WTC11 (cell line): Measurements from ENCODE around the gene NKAIN2. TPM values are rescaled to one million over a fixed set of nuclear protein-coding genes. Genes with fewer than 3 reads are reported as not detected.

Experiments used
- ATAC-seq: fragments of 200-7000 bp; cut with Tn5 transposase; 2 replicates; pipeline ENCODE4 v1.10.0; 2021; ENCODE audit warnings: mild to moderate bottlenecking, moderate library complexity
- CTCF ChIA-PET: fragments of 300-600 bp; sonication (Branson Sonifier 250); formaldehyde crosslinking; loops from one replicate; lab custom pipeline; 2021; ENCODE audit warnings: antibody characterized with exemption; lab: Charles Lee
- POLR2A ChIA-PET: fragments of 350-600 bp; sonication (Branson Sonifier 250); formaldehyde crosslinking; loops from one replicate; lab custom pipeline; 2021; ENCODE audit warnings: antibody characterized with exemption; lab: Charles Lee
- DNase-seq: peaks from one replicate; pipeline ENCODE4 v3.0.0; 2021; ENCODE audit warnings: low spot score
- H3K27ac Mint-ChIP-seq: 2 replicates; pipeline ENCODE4 v1.8.0; 2021; ENCODE audit warnings: mixed read lengths
- H3K27me3 Mint-ChIP-seq: 2 replicates; pipeline ENCODE4 v1.8.0; 2021; ENCODE audit warnings: low read depth, mild to moderate bottlenecking, moderate library complexity, mixed read lengths
- H3K36me3 Mint-ChIP-seq: 2 replicates; pipeline ENCODE4 v1.8.0; 2021; ENCODE audit warnings: mixed read lengths
- H3K4me1 Mint-ChIP-seq: 2 replicates; pipeline ENCODE4 v1.8.0; 2022; ENCODE audit warnings: mixed read lengths
- H3K4me3 Mint-ChIP-seq: 2 replicates; pipeline ENCODE4 v1.8.0; 2021; ENCODE audit warnings: mild to moderate bottlenecking, moderate library complexity, mixed read lengths
- H3K9me3 Mint-ChIP-seq: 2 replicates; pipeline ENCODE4 v1.8.0; 2021; ENCODE audit warnings: mixed read lengths
- ATF1 ChIP-seq: sonication (generic); formaldehyde crosslinking; IDR thresholded peaks from 2 replicates; pipeline ENCODE4 v1.8.1; 2023; ENCODE audit warnings: mild to moderate bottlenecking, moderate library complexity, missing genetic modification reagents
- CBFB ChIP-seq: sonication (generic); formaldehyde crosslinking; IDR thresholded peaks from 2 replicates; pipeline ENCODE4 v1.8.1; 2022; ENCODE audit warnings: mild to moderate bottlenecking, low read depth, missing genetic modification reagents
- CREB1 ChIP-seq: sonication (generic); formaldehyde crosslinking; IDR thresholded peaks from 2 replicates; pipeline ENCODE4 v1.8.0; 2023; ENCODE audit warnings: mild to moderate bottlenecking, missing genetic modification reagents
- ELF4 ChIP-seq: sonication (generic); formaldehyde crosslinking; IDR thresholded peaks from 2 replicates; pipeline ENCODE4 v1.8.1; 2022; ENCODE audit warnings: low read depth, mild to moderate bottlenecking, moderate library complexity, missing genetic modification reagents
- NR3C1 ChIP-seq: sonication (generic); formaldehyde crosslinking; conservative IDR thresholded peaks from 2 replicates; pipeline ENCODE4 v1.8.1; 2023; ENCODE audit warnings: low read depth, mild to moderate bottlenecking, missing genetic modification reagents
- TEAD1 ChIP-seq: sonication (generic); formaldehyde crosslinking; IDR thresholded peaks from 2 replicates; pipeline ENCODE4 v1.8.0; 2022; ENCODE audit warnings: mild to moderate bottlenecking, missing genetic modification reagents
- TP53 ChIP-seq: sonication (generic); formaldehyde crosslinking; IDR thresholded peaks from 2 replicates; pipeline ENCODE4 v1.8.1; 2023; ENCODE audit warnings: mild to moderate bottlenecking, missing genetic modification reagents
- ZNF121 ChIP-seq: sonication (generic); formaldehyde crosslinking; IDR thresholded peaks from 2 replicates; pipeline ENCODE4 v1.8.0; 2023; ENCODE audit warnings: missing genetic modification reagents
- ZNF416 ChIP-seq: fragments of 250-450 bp; sonication (Bioruptor Pico); IDR thresholded peaks from 2 replicates; pipeline ENCODE4 v1.9.0; 2021; ENCODE audit warnings: mild to moderate bottlenecking, inconsistent platforms
- ZNF423 ChIP-seq: fragments of 250-450 bp; sonication (Bioruptor Pico); IDR thresholded peaks from 2 replicates; pipeline ENCODE4 v2.1.2; 2022; ENCODE audit warnings: mild to moderate bottlenecking, moderate library complexity
- ZNF671 ChIP-seq: fragments of 250-450 bp; sonication (Bioruptor Pico); IDR thresholded peaks from 2 replicates; pipeline ENCODE4 v1.8.0; 2021; ENCODE audit warnings: mild to moderate bottlenecking
- total RNA-seq: library from RNA; stranded (reverse); gene quantifications from 3 replicates; pipeline ENCODE4 v1.2.3, GENCODE V29; 2021
- TF ChIP-seq, protein P1 (sequence below): sonication (generic); formaldehyde crosslinking; IDR thresholded peaks from 2 replicates; pipeline ENCODE4 v1.8.1; 2023; ENCODE audit warnings: mild to moderate bottlenecking, missing genetic modification reagents, moderate library complexity
- TF ChIP-seq, protein P2 (sequence below): fragments of 250-450 bp; sonication (Bioruptor Pico); IDR thresholded peaks from 2 replicates; pipeline ENCODE4 v1.9.0; 2021; ENCODE audit warnings: mild to moderate bottlenecking
- TF ChIP-seq, protein P3 (sequence below): fragments of 250-450 bp; sonication (Bioruptor Pico); conservative IDR thresholded peaks from 2 replicates; pipeline ENCODE4 v1.9.0; 2021; ENCODE audit warnings: mild to moderate bottlenecking
- TF ChIP-seq, protein P4 (sequence below): sonication (generic); formaldehyde crosslinking; IDR thresholded peaks from 2 replicates; pipeline ENCODE4 v1.8.1; 2023; ENCODE audit warnings: mild to moderate bottlenecking, missing genetic modification reagents, borderline replicate concordance
- TF ChIP-seq, protein P5 (sequence below): fragments of 250-450 bp; sonication (Bioruptor Pico); IDR thresholded peaks from 2 replicates; pipeline ENCODE4 v1.9.0; 2021; ENCODE audit warnings: mild to moderate bottlenecking, borderline replicate concordance

Gene NKAIN2
- total RNA-seq, 1 experiment from 2014 or later, result 0.33 TPM

DNA sequence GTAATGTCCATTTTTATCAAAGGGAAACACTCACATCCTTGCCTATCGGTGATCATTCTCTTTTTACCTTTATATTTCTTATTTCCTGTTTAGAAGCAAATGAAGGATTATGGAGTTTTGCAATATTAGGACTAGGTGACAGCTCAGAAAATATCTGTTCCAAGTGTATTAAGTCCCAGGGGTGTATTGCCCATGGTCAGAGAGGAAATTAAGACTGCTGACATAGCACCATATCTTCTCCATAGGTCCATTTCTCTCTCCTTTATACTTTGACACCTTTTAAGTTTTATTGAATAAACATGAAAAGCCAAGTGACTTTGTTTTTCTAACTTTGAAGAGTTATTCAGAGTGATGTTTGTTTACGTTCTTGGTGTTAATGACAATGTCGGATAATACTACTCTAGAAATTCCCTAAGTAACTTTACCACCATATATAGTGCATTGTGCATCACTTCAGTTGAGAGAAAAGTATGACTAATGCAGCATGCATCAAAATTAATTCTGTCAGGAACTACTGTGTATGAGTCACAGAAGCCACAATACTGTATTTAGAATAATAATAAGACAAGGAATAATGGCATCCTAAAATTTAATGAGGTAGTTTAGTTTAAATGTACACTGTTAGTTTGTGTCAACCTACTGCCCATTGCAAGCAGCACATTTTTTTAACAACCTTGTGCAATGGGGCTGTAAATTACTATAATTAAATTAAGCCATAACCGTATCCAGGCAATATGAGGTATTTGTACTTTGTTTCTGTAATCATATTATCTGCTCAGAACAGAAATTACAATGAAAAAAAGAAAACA lies 684.2 kb downstream of the NKAIN2 start:
- ChIA-PET CTCF (no interaction called here), POLR2A (no interaction called here)
- TF ChIP-seq CREB1 (CRISPR knock-in tag) (no peak), ZNF416 (CRISPR knock-in tag) (no peak), CBFB (CRISPR knock-in tag) (no peak), ELF4 (CRISPR knock-in tag) (no peak)
- TF ChIP-seq, protein P1, sequence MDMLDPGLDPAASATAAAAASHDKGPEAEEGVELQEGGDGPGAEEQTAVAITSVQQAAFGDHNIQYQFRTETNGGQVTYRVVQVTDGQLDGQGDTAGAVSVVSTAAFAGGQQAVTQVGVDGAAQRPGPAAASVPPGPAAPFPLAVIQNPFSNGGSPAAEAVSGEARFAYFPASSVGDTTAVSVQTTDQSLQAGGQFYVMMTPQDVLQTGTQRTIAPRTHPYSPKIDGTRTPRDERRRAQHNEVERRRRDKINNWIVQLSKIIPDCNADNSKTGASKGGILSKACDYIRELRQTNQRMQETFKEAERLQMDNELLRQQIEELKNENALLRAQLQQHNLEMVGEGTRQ, result no peak
- TF ChIP-seq, protein P2, sequence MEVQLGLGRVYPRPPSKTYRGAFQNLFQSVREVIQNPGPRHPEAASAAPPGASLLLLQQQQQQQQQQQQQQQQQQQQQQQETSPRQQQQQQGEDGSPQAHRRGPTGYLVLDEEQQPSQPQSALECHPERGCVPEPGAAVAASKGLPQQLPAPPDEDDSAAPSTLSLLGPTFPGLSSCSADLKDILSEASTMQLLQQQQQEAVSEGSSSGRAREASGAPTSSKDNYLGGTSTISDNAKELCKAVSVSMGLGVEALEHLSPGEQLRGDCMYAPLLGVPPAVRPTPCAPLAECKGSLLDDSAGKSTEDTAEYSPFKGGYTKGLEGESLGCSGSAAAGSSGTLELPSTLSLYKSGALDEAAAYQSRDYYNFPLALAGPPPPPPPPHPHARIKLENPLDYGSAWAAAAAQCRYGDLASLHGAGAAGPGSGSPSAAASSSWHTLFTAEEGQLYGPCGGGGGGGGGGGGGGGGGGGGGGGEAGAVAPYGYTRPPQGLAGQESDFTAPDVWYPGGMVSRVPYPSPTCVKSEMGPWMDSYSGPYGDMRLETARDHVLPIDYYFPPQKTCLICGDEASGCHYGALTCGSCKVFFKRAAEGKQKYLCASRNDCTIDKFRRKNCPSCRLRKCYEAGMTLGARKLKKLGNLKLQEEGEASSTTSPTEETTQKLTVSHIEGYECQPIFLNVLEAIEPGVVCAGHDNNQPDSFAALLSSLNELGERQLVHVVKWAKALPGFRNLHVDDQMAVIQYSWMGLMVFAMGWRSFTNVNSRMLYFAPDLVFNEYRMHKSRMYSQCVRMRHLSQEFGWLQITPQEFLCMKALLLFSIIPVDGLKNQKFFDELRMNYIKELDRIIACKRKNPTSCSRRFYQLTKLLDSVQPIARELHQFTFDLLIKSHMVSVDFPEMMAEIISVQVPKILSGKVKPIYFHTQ, result no peak
- TF ChIP-seq, protein P3, sequence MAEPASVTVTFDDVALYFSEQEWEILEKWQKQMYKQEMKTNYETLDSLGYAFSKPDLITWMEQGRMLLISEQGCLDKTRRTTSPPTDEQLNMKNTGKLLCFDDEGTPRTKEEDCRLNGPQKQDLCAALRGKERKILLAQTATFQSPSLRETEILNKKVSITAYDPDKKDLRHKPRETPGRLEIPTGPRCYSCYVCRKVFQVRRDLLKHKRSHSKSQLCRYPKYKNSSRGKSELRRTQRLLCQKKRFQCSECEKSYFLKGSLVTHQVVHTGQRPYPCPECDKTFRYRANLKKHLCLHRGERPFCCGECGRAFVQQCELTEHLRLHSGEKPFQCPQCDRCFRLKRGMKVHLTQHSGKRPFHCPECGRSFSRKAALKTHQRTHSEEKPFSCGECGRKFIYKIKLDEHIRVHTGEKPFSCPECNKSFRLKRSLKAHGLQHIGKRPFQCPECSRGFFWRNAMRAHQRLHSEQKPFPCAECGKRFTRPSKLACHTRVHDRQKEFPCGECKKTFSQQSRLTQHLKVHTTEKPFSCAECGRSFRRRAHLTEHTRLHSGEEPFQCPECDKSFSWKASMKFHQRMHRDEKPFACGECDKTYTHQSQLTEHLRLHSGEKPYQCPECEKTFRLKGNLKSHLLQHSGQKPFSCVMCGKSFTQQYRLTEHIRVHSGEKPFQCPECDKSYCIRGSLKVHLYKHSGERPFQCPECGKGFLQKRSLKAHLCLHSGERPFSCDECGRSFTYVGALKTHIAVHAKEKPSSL (CRISPR knock-in tag), result no peak
- DNase-seq (no peak), ATAC-seq (no peak)
- Mint-ChIP-seq H3K27ac (no peak overlapping the region), H3K4me3 (no peak overlapping the region), H3K27me3 (no peaks in the 10 kb centered on the region), H3K9me3 (no peaks in the 10 kb centered on the region), H3K4me1 (peaks cover 8% of the 10 kb centered on the region; the same call in 1 of the 2 replicates), H3K36me3 (no peaks in the 10 kb centered on the region)

DNA sequence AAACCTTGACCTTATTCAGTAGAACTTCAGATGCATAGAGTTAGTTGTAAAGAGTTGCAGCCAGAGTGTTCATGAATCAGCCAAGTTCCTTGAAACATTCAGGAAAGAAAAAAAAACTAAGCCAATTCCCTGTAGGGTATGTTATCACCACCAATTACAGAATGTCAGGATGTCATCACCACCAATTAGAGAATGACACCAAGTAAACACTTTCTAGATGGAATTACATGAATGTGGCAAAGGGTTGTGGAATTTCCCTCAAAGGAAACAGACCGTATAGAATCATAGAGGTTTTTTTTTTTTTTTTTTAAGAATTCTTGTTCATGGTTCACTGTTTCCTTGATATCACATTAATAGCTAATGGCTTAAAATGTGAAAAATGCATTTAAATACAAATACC lies 686.5 kb downstream of the NKAIN2 start:
- CTCF ChIA-PET, result no interaction called here
- no peak for TF ChIP-seq ZNF671 (CRISPR knock-in tag)
- no peak for TF ChIP-seq ATF1
- TF ChIP-seq, protein P4, sequence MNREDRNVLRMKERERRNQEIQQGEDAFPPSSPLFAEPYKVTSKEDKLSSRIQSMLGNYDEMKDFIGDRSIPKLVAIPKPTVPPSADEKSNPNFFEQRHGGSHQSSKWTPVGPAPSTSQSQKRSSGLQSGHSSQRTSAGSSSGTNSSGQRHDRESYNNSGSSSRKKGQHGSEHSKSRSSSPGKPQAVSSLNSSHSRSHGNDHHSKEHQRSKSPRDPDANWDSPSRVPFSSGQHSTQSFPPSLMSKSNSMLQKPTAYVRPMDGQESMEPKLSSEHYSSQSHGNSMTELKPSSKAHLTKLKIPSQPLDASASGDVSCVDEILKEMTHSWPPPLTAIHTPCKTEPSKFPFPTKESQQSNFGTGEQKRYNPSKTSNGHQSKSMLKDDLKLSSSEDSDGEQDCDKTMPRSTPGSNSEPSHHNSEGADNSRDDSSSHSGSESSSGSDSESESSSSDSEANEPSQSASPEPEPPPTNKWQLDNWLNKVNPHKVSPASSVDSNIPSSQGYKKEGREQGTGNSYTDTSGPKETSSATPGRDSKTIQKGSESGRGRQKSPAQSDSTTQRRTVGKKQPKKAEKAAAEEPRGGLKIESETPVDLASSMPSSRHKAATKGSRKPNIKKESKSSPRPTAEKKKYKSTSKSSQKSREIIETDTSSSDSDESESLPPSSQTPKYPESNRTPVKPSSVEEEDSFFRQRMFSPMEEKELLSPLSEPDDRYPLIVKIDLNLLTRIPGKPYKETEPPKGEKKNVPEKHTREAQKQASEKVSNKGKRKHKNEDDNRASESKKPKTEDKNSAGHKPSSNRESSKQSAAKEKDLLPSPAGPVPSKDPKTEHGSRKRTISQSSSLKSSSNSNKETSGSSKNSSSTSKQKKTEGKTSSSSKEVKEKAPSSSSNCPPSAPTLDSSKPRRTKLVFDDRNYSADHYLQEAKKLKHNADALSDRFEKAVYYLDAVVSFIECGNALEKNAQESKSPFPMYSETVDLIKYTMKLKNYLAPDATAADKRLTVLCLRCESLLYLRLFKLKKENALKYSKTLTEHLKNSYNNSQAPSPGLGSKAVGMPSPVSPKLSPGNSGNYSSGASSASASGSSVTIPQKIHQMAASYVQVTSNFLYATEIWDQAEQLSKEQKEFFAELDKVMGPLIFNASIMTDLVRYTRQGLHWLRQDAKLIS (CRISPR knock-in tag), result no peak
- Mint-ChIP-seq H3K9me3 (no peaks in the 10 kb centered on the region), H3K27ac (no peak overlapping the region), H3K36me3 (no peaks in the 10 kb centered on the region), H3K4me3 (no peak overlapping the region), H3K4me1 (peaks cover 17% of the 10 kb centered on the region), H3K27me3 (no peaks in the 10 kb centered on the region)
- DNase-seq (no peak), ATAC-seq (no peak)
- POLR2A ChIA-PET, result no interaction called here

DNA sequence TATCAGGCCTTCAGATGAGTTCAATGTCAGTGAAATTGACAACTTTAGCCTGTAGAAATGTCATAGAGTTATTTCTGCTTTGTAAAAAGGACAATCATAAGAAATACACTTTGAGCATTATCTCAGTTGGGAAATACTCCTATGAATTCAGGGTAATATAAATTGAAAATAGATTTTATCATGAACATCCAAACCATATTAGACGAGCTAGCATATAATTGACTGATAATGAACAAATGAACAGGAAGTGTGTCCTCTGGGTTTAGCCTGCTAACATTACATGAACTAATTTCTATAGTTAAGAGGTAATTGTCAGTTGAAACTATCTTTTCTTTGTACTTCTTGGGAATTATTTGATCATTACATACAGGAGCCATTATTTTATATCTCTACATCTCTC lies 689.6 kb downstream of the NKAIN2 start:
- peaks cover 22% of the 10 kb centered on the region for H3K4me1 Mint-ChIP-seq
- ChIA-PET CTCF (no interaction called here), POLR2A (no interaction called here)
- DNase-seq (no peak), ATAC-seq (no peak)
- no peaks in the 10 kb centered on the region for H3K9me3 Mint-ChIP-seq
- no peaks in the 10 kb centered on the region for H3K36me3 Mint-ChIP-seq
- H3K27ac Mint-ChIP-seq, result no peak overlapping the region
- no peak overlapping the region for H3K4me3 Mint-ChIP-seq
- no peaks in the 10 kb centered on the region for H3K27me3 Mint-ChIP-seq
- TF ChIP-seq, protein P1, result no peak
- TF ChIP-seq ZNF423 (CRISPR knock-in tag) (no peak), TEAD1 (no peak), NR3C1 (CRISPR knock-in tag) (no peak), ZNF121 (CRISPR knock-in tag) (no peak), TP53 (CRISPR knock-in tag) (no peak)
- TF ChIP-seq, protein P5, sequence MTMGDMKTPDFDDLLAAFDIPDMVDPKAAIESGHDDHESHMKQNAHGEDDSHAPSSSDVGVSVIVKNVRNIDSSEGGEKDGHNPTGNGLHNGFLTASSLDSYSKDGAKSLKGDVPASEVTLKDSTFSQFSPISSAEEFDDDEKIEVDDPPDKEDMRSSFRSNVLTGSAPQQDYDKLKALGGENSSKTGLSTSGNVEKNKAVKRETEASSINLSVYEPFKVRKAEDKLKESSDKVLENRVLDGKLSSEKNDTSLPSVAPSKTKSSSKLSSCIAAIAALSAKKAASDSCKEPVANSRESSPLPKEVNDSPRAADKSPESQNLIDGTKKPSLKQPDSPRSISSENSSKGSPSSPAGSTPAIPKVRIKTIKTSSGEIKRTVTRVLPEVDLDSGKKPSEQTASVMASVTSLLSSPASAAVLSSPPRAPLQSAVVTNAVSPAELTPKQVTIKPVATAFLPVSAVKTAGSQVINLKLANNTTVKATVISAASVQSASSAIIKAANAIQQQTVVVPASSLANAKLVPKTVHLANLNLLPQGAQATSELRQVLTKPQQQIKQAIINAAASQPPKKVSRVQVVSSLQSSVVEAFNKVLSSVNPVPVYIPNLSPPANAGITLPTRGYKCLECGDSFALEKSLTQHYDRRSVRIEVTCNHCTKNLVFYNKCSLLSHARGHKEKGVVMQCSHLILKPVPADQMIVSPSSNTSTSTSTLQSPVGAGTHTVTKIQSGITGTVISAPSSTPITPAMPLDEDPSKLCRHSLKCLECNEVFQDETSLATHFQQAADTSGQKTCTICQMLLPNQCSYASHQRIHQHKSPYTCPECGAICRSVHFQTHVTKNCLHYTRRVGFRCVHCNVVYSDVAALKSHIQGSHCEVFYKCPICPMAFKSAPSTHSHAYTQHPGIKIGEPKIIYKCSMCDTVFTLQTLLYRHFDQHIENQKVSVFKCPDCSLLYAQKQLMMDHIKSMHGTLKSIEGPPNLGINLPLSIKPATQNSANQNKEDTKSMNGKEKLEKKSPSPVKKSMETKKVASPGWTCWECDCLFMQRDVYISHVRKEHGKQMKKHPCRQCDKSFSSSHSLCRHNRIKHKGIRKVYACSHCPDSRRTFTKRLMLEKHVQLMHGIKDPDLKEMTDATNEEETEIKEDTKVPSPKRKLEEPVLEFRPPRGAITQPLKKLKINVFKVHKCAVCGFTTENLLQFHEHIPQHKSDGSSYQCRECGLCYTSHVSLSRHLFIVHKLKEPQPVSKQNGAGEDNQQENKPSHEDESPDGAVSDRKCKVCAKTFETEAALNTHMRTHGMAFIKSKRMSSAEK (CRISPR knock-in tag), result no peak
